OCI-LY7 (cell line): Measurements from ENCODE around the gene MRC2.

Source experiments
- EZH2phosphoT487 ChIP-seq: fragments of 200-600 bp; sonication (generic); IDR thresholded peaks from 2 replicates; pipeline ENCODE4 v1.6.1; 2018; ENCODE audit warnings: low read depth, borderline replicate concordance, mild to moderate bottlenecking, mixed run types, antibody characterized with exemption, low read length, moderate library complexity, mixed read lengths
- TF ChIP-seq, protein P1 (sequence below): fragments of 200-600 bp; sonication (generic); conservative IDR thresholded peaks from 2 replicates; pipeline ENCODE4 v1.5.1; 2014; ENCODE audit warnings: mild to moderate bottlenecking, antibody characterized with exemption, low read length, moderate library complexity, mixed read lengths

- TF ChIP-seq, protein P1, sequence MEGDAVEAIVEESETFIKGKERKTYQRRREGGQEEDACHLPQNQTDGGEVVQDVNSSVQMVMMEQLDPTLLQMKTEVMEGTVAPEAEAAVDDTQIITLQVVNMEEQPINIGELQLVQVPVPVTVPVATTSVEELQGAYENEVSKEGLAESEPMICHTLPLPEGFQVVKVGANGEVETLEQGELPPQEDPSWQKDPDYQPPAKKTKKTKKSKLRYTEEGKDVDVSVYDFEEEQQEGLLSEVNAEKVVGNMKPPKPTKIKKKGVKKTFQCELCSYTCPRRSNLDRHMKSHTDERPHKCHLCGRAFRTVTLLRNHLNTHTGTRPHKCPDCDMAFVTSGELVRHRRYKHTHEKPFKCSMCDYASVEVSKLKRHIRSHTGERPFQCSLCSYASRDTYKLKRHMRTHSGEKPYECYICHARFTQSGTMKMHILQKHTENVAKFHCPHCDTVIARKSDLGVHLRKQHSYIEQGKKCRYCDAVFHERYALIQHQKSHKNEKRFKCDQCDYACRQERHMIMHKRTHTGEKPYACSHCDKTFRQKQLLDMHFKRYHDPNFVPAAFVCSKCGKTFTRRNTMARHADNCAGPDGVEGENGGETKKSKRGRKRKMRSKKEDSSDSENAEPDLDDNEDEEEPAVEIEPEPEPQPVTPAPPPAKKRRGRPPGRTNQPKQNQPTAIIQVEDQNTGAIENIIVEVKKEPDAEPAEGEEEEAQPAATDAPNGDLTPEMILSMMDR: no peak
- no peak for TF ChIP-seq EZH2phosphoT487
Observed at GRCh38 chr17:62630365-62631085, 3.1 kb downstream of the MRC2 start.
